ENCODE data around the gene TEX47.

The TEX47 gene

DNA sequence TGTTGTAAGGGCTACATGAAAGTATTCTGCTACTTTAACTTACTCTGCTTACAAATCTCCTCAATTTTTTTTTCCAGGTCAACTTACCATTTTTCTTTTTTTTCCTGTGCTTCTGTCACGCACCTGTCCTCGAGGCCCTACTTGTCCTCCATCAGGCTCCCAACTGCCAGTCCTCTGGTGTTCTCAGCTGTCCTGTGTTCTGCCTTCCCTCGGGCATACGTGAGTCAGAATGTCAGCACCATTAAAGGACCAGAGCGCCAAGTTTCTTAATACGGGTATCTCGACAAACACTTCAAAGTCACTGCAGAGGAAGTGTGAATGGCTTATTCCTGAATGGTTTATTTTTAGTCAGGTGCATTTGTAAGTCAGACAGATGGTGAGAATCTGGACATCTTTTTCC is at the start of gene TEX47:
TSS of gene TEX47 (minus strand) at position 185 of the 400 bp plus-strand sequence. CDS start 795 bp downstream, outside the sequence.
- no peak within 1 kb of the TSS for H3K4me3 ChIP-seq (ENCODE audit: low read length)
- TF ChIP-seq, protein P1, sequence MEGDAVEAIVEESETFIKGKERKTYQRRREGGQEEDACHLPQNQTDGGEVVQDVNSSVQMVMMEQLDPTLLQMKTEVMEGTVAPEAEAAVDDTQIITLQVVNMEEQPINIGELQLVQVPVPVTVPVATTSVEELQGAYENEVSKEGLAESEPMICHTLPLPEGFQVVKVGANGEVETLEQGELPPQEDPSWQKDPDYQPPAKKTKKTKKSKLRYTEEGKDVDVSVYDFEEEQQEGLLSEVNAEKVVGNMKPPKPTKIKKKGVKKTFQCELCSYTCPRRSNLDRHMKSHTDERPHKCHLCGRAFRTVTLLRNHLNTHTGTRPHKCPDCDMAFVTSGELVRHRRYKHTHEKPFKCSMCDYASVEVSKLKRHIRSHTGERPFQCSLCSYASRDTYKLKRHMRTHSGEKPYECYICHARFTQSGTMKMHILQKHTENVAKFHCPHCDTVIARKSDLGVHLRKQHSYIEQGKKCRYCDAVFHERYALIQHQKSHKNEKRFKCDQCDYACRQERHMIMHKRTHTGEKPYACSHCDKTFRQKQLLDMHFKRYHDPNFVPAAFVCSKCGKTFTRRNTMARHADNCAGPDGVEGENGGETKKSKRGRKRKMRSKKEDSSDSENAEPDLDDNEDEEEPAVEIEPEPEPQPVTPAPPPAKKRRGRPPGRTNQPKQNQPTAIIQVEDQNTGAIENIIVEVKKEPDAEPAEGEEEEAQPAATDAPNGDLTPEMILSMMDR (conservative IDR thresholded peaks at IDR 0.05; ENCODE audit: low read length): no peak
- no peak for DNase-seq (ENCODE audit: low read depth)

DNA sequence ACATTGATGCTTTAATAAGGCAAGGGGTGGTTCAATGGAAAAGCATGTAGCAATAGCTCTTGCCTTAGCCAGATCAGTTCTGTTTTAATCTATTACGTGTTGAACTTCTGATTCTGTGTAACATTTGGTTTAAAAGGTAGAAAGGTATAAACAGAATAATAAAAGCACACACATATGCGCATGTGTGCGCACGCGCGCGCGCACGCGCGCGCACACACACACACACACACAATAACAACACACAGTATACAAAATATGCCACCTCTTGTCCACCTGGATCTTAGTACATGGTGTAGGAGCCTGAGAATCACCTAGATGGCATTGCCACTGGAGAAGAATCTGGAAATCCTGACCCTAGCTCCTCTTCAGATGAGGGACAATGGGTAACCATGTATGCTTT is 49.6 kb upstream of the TEX47 start:
- DNase-seq (ENCODE audit: low read depth): no peak
- TF ChIP-seq, protein P1 (conservative IDR thresholded peaks at IDR 0.05; ENCODE audit: low read length): no peak
- no peak overlapping the region for H3K4me3 ChIP-seq (ENCODE audit: low read length)

DNA sequence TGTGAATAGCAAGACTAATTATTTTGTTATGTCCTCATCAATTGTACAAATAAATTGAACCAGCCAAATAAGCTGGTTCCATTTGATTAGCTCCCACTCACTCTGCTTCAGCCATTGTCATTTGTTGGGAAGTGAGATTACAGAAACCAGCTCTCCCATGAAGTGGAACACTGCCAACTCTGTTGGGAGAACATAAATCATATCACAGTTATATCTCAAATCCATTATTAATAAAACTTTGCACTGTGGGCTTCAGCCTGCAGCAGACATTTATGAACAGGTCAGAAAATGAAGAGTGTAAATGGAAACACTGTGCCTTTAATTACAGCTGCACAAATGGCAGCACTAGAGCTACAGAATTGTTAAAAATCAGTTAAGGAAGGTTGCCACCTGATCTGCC is 46.7 kb upstream of the TEX47 start:
- TF ChIP-seq, protein P1 (conservative IDR thresholded peaks at IDR 0.05; ENCODE audit: low read length): no peak
- no peak overlapping the region for H3K4me3 ChIP-seq (ENCODE audit: low read length)
- DNase-seq (ENCODE audit: low read depth): no peak

DNA sequence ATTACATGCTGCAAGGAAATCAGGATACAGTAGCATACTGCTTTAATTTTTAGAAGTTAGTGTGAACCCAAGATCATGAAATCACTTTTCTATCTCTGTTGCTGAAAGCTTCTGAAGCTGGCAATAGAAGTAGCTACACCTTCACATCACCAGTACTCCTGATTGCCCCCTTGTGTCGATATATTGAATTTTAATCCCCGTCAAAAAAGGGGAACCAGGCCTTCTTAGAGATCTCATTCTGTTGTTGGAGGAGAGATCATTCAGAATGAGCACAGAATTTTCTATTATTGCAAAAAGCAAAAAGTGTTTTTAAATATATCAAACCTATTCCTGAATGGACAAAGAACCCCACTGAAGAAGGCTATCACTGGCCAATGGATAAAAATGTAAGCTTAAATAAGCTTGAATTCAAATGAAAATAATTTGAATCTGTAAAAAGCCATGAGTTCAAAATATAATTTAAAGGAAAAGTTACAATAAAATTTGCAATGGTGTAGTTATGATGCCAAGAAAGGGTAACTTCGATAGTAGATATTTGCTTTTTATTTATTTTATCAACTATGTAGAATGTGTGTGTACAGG is 39.7 kb upstream of the TEX47 start:
- DNase-seq (ENCODE audit: low read depth): peak; percentile 4
- TF ChIP-seq, protein P1 (conservative IDR thresholded peaks at IDR 0.05; ENCODE audit: low read length): peak; percentile 47

DNA sequence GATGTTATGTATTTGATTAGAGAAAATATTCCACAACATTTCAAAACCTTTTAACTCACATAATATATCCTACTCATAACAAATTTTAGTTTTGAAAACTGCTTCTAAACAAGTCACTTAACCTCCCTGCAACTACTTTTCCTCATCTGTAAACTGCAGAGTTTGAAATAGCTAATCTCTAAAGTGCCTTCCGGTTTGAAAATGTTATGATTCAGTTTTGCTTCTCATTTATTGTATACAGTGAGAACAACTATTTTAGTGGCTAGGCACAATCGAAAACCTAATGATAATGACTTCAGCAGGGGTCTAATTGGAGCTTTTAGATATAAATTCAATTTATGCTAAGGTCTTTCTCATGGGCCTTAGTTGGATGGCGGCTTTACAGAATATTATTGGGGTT is 30.7 kb upstream of the TEX47 start:
- no peak for DNase-seq (ENCODE audit: low read depth)
- TF ChIP-seq, protein P1 (conservative IDR thresholded peaks at IDR 0.05; ENCODE audit: low read length): no peak
- no peak overlapping the region for H3K4me3 ChIP-seq (ENCODE audit: low read length)

More for the DNA sequence above, 39.7 kb upstream of the TEX47 start:
- no peak overlapping the region for H3K4me3 ChIP-seq (ENCODE audit: low read length)

DNA sequence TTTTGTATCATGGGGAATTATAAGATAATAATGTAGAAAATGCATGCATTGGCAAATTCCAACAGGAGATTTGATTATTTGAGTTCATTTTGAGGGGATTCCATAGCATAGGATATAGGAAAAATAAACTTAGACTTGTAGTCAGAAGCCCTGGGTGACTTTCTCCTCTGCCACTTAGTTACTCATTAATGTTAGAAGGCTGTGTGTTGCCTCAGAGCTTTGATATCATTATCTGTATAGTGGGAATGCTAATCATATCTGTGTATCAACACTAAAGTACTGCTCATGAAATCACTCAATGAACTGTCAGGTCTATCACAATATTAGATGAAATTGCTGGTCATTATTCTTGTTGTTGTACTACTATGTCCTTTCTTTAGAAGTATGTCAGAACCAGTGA is 23.0 kb upstream of the TEX47 start:
- TF ChIP-seq, protein P1 (conservative IDR thresholded peaks at IDR 0.05; ENCODE audit: low read length): no peak
- no peak overlapping the region for H3K4me3 ChIP-seq (ENCODE audit: low read length)
- no peak for DNase-seq (ENCODE audit: low read depth)

DNA sequence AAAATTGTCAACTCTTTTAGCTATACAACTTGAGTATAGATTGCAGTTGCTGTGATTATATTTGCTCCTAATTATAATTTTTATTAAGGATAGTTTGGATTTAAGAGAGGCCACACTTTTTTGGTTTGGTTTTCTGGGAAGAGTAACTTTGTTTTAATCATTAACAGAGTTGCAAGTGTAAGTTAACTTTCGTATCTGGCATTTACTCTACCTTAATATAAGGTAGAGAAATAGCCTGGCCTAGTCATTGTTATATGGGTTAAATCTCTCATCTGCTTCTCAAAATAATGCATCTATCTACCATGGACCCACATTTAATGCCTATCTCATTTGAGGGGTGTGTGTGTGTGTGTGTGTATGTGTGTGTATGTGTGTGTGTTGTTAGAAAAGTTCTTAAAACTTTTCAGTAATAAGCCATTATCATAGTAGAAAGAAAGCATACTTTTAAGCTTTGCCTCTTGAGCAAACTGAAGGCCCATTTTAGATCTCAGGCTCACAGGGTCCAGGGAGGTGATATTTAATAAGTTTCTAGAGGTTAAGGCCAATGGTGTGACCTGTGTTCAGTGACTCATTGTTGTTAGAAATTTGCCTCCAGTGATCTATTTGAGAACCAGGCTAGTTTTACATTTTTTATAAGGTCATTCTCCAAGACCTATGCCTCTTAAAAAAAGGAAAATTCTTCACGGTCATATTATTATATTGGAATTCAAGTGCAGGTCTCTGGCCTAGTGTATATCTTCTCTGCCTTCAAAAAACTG is 10.9 kb upstream of the TEX47 start:
- H3K4me3 ChIP-seq (ENCODE audit: low read length): no peak overlapping the region
- no peak for DNase-seq (ENCODE audit: low read depth)
- TF ChIP-seq, protein P1 (conservative IDR thresholded peaks at IDR 0.05; ENCODE audit: low read length): no peak

Data from AG10803 (cell line).